ENCODE data around the gene STRADA.

Gene STRADA

GRCh38 chr17:63689479-63689878 is 52.1 kb downstream of the STRADA start:
- Mint-ChIP-seq H3K4me3 (no peak overlapping the region), H3K9me3 (no peaks in the 10 kb centered on the region), H3K27ac (no peak overlapping the region), H3K36me3 (peaks cover 28% of the 10 kb centered on the region), H3K27me3 (no peaks in the 10 kb centered on the region), H3K4me1 (peaks cover 33% of the 10 kb centered on the region)
- no peak for ATAC-seq

- Mint-ChIP-seq H3K27me3 (no peaks in the 10 kb centered on the region), H3K4me3 (no peak overlapping the region), H3K27ac (peak overlapping the region; percentile 46), H3K9me3 (no peaks in the 10 kb centered on the region), H3K4me1 (peaks cover 23% of the 10 kb centered on the region), H3K36me3 (peaks cover 28% of the 10 kb centered on the region)
- ATAC-seq: peak; percentile 78
Observed at GRCh38 chr17:63688396-63689020, 53.1 kb downstream of the STRADA start.

- Mint-ChIP-seq H3K4me1 (peaks cover 13% of the 10 kb centered on the region), H3K27ac (peak overlapping the region; percentile 8), H3K27me3 (no peaks in the 10 kb centered on the region), H3K4me3 (no peak overlapping the region), H3K36me3 (peaks cover 44% of the 10 kb centered on the region), H3K9me3 (no peaks in the 10 kb centered on the region)
- ATAC-seq: peak; percentile 61
Observed at GRCh38 chr17:63686138-63686685, 55.4 kb downstream of the STRADA start.

GRCh38 chr17:63685578-63685977 is 56.0 kb downstream of the STRADA start:
- H3K4me1 Mint-ChIP-seq: peaks cover 13% of the 10 kb centered on the region
- H3K36me3 Mint-ChIP-seq: peaks cover 43% of the 10 kb centered on the region
- H3K4me3 Mint-ChIP-seq: no peak overlapping the region

GRCh38 chr17:63685041-63685440 is 56.6 kb downstream of the STRADA start:
- no peak for ATAC-seq
- no peaks in the 10 kb centered on the region for H3K27me3 Mint-ChIP-seq
- no peak overlapping the region for H3K27ac Mint-ChIP-seq
- H3K4me3 Mint-ChIP-seq: no peak overlapping the region
- H3K9me3 Mint-ChIP-seq: no peaks in the 10 kb centered on the region
- peaks cover 13% of the 10 kb centered on the region for H3K4me1 Mint-ChIP-seq
- H3K36me3 Mint-ChIP-seq: peaks cover 41% of the 10 kb centered on the region

More at GRCh38 chr17:63685578-63685977, 56.0 kb downstream of the STRADA start:
- peak overlapping the region; percentile 8 for H3K27ac Mint-ChIP-seq
- no peak for ATAC-seq
- H3K9me3 Mint-ChIP-seq: no peaks in the 10 kb centered on the region
- no peaks in the 10 kb centered on the region for H3K27me3 Mint-ChIP-seq

GRCh38 chr17:63682981-63683380 is 58.6 kb downstream of the STRADA start:
- no peak overlapping the region for H3K4me3 Mint-ChIP-seq
- no peak for ATAC-seq
- no peaks in the 10 kb centered on the region for H3K9me3 Mint-ChIP-seq
- H3K4me1 Mint-ChIP-seq: peaks cover 3% of the 10 kb centered on the region
- peaks cover 45% of the 10 kb centered on the region for H3K36me3 Mint-ChIP-seq
- no peak overlapping the region for H3K27ac Mint-ChIP-seq
- H3K27me3 Mint-ChIP-seq: no peaks in the 10 kb centered on the region

GRCh38 chr17:63682441-63682840 is 59.2 kb downstream of the STRADA start:
- no peaks in the 10 kb centered on the region for H3K9me3 Mint-ChIP-seq
- H3K4me1 Mint-ChIP-seq: no peaks in the 10 kb centered on the region
- H3K36me3 Mint-ChIP-seq: peaks cover 43% of the 10 kb centered on the region
- no peak overlapping the region for H3K4me3 Mint-ChIP-seq
- no peak for ATAC-seq
- H3K27ac Mint-ChIP-seq: no peak overlapping the region
- H3K27me3 Mint-ChIP-seq: no peaks in the 10 kb centered on the region

- Mint-ChIP-seq H3K4me1 (no peaks in the 10 kb centered on the region), H3K36me3 (peaks cover 43% of the 10 kb centered on the region), H3K27ac (no peak overlapping the region), H3K9me3 (no peaks in the 10 kb centered on the region), H3K4me3 (no peak overlapping the region), H3K27me3 (no peaks in the 10 kb centered on the region)
- ATAC-seq: no peak
Observed at GRCh38 chr17:63681530-63681929, 60.1 kb downstream of the STRADA start.

GRCh38 chr17:63680700-63681099 is 60.9 kb downstream of the STRADA start:
- no peaks in the 10 kb centered on the region for H3K9me3 Mint-ChIP-seq
- H3K4me1 Mint-ChIP-seq: peaks cover 5% of the 10 kb centered on the region
- peaks cover 43% of the 10 kb centered on the region for H3K36me3 Mint-ChIP-seq
- no peak overlapping the region for H3K4me3 Mint-ChIP-seq
- H3K27ac Mint-ChIP-seq: peak overlapping the region; percentile 55
- ATAC-seq: no peak
- H3K27me3 Mint-ChIP-seq: no peaks in the 10 kb centered on the region

GRCh38 chr17:63679214-63679613 is 62.4 kb downstream of the STRADA start:
- Mint-ChIP-seq H3K36me3 (peaks cover 47% of the 10 kb centered on the region), H3K4me3 (no peak overlapping the region), H3K9me3 (no peaks in the 10 kb centered on the region), H3K27me3 (no peaks in the 10 kb centered on the region), H3K27ac (peak overlapping the region; percentile 55), H3K4me1 (peaks cover 13% of the 10 kb centered on the region)
- no peak for ATAC-seq

GRCh38 chr17:63676584-63676983 is 65.0 kb downstream of the STRADA start:
- Mint-ChIP-seq H3K9me3 (no peaks in the 10 kb centered on the region), H3K27ac (peak overlapping the region; percentile 49), H3K36me3 (peaks cover 34% of the 10 kb centered on the region), H3K27me3 (no peaks in the 10 kb centered on the region), H3K4me3 (no peak overlapping the region), H3K4me1 (peaks cover 13% of the 10 kb centered on the region)
- no peak for ATAC-seq

GRCh38 chr17:63675607-63676546 is 65.7 kb downstream of the STRADA start:
- Mint-ChIP-seq H3K36me3 (peaks cover 30% of the 10 kb centered on the region), H3K27me3 (no peaks in the 10 kb centered on the region), H3K9me3 (no peaks in the 10 kb centered on the region), H3K27ac (peak overlapping the region; percentile 49), H3K4me3 (no peak overlapping the region), H3K4me1 (peaks cover 13% of the 10 kb centered on the region)
- no peak for ATAC-seq

- peaks cover 13% of the 10 kb centered on the region for H3K4me1 Mint-ChIP-seq
- H3K27me3 Mint-ChIP-seq: no peaks in the 10 kb centered on the region
- no peaks in the 10 kb centered on the region for H3K9me3 Mint-ChIP-seq
- peak overlapping the region; percentile 49 for H3K27ac Mint-ChIP-seq
- no peak overlapping the region for H3K4me3 Mint-ChIP-seq
- peaks cover 32% of the 10 kb centered on the region for H3K36me3 Mint-ChIP-seq
- no peak for ATAC-seq
Observed at GRCh38 chr17:63675231-63675606, 66.4 kb downstream of the STRADA start.

- H3K9me3 Mint-ChIP-seq: no peaks in the 10 kb centered on the region
- no peak overlapping the region for H3K4me3 Mint-ChIP-seq
- H3K4me1 Mint-ChIP-seq: peaks cover 19% of the 10 kb centered on the region
- no peaks in the 10 kb centered on the region for H3K27me3 Mint-ChIP-seq
- H3K36me3 Mint-ChIP-seq: peaks cover 40% of the 10 kb centered on the region
- H3K27ac Mint-ChIP-seq: no peak overlapping the region
- ATAC-seq: no peak
Observed at GRCh38 chr17:63672856-63673255, 68.7 kb downstream of the STRADA start.

GRCh38 chr17:63665527-63666214 is 75.9 kb downstream of the STRADA start:
- no peak overlapping the region for H3K4me3 Mint-ChIP-seq

More at GRCh38 chr17:63665527-63666214, 75.9 kb downstream of the STRADA start:
- peaks cover 38% of the 10 kb centered on the region for H3K36me3 Mint-ChIP-seq
- H3K9me3 Mint-ChIP-seq: no peaks in the 10 kb centered on the region
- H3K4me1 Mint-ChIP-seq: peaks cover 39% of the 10 kb centered on the region
- H3K27ac Mint-ChIP-seq: peak overlapping the region; percentile 90
- ATAC-seq: peak; percentile 94
- no peaks in the 10 kb centered on the region for H3K27me3 Mint-ChIP-seq
